Left kidney (tissue), 2 donors: ENCODE results near the gene SVIL. TPM values are rescaled to one million over a fixed set of nuclear protein-coding genes. Genes with fewer than 3 reads are reported as not detected.

Source experiments
- DNase-seq: peaks from one replicate; pipeline ENCODE4 v3.0.0-alpha.2; 2013
- polyA plus RNA-seq: library from polyadenylated mRNA; unstranded; fragments of 120-200 nt; gene quantifications from one replicate; pipeline ENCODE4 v1.2.1, GENCODE V29; 2013; ENCODE audit not compliant: insufficient read length

SVIL gene
- polyA plus RNA-seq, 1 donor: 43.8 TPM

DNA sequence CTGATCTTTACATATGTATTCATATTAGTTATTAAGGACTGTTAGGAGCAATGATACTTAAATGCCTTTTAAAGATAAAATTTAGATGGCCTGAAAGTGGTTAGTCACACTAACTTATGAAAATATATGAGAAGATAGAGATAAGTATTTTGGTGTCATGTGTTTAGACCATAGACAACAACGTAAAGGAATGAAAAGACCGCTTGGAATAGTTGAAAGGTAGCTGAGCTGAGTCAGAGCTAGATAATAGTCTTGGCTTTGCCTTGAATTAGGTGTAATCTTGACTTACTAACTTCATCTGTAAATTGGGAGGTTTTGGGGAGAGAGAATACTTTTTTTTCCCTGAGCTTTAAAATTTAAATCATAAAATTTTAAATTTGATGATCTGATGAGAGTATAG is 218.9 kb downstream of the SVIL start:
- no peak for DNase-seq

DNA sequence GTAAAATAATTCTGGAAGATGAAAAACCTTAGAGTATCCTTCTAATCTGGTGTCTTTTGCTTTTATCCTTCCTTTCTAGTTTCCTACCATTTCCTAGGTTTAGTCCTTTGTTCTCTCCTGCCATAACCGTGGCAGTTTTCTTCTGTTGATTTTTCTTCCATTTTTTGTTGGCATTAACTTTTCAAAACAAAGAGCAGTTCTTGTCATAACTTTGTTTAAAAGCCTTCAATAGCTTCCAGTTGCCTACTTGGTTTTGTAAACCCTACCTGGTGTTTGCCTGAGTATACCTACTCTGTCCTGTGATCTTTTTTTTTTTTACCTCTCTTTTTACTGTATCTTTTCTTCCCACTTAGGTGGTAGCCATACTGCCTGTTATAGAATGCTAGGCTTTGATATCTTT is 220.3 kb downstream of the SVIL start:
- no peak for DNase-seq

DNA sequence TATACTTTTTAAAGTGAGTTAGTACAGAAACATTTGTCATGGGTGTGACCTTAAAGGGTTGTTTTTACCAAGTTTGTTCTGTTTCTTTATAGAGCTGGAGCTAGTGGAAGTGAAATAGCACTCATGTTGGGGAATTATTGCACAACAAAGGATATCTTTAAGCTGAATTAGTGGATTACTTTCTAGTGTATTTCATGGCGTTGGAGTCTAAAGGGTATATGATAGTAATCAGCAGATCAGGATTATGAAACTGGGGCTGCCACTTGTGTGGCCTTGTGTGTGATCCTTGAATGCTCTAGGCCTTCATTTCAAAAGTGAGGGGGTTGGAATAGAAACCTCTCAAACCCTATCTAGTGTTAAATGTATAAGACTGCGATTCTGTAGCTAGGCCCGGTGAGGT is 222.3 kb downstream of the SVIL start:
- no peak for DNase-seq

DNA sequence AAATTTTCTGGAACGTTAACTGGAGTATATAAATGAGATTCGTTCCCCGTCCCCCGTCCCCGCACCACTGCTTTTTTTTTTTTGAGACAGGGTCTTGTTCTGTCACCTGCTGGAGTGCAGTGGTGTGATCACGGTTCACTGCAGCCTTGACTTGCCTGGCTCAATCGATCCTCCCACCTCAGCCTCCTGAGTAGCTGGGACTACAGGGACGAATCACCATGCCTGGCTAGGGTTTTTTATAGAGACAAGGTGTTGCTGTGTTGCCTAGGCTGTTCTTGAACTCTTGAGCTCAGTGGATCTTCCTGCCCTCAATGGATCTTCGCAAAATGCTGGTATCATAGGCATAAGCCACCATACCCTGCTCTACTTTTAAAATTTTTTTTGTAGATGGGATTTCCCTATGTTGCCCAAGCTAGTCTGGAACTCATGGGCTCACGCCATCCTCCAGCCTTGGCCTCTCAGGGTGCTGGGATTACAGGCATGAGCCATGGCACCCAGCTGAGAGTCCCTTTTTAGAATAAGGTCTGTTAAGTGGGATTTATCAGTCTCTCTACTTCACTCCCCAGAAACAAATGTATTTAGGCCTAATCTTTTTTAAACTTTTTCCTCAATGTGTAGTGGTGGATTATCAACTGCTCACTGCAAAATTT is 223.0 kb downstream of the SVIL start:
- DNase-seq: no peak

DNA sequence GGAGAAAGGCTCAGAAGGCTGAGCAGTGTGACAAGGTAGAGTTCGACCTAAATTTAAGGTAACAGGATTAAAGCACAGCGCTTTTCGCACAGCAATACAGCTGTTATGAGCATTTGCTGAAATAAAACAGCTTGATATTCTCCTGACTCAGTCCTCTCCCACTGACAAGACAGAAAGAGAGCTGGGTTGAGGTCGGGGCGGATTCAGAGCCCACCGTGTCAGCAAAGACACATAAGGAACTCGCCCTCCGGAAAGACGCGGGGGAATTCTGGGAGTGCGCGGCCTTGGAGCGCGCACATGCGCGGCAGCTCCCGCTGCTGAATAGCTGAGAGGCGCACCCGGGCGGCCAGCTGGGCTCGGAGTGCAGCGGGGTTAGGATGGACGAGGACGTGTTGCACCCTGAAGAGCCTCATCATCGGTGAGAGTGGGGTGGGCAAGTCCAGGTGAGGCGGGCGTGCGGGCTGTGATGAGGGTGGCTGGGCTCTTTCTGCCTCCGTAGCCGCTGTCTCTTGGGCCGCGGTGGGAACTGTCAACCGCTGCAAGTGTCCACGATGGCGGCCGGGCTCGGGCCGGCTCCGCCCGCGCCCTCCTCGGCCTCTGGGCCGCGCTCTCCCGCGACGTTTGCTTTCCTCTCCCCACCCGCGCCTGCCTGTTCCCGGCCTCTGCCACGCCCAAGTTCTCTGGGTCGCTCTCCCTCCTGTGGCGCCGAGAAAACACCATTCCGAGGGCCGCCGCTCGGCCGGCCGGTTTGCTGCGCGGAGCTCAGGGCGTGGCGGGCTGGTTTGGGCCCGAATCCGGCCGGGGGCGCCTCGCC is 225.3 kb downstream of the SVIL start:
- DNase-seq: peak; percentile 72

DNA sequence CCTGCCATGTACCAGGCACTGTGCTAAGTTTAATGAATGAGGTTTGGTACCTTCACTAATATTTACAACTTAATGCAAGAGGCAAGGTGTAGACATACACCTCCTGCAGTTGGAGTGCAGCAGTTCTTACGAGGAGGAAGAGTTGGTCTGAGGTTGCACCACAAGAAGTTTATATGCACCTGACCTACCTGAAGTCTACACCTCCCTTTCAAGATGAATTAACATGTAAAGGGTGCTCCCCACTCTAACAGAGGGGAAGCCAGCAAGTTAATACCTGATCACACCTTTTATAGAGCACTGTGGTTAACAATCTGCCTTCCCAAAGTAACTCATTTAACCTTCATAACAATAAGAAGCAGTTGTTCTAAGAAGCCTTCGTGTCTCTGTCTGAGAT is 225.9 kb downstream of the SVIL start:
- DNase-seq: no peak
